Activated CD4-positive, alpha-beta T cell treated with anti-CD3 and anti-CD28 coated beads, Interleukin-2, amount 50 U/mL, for 16 hours (primary cell): Measurements from ENCODE around the gene LRRC37A2.
"Not testable (repeated sequence)": the region's sequence is repeated elsewhere in the genome, so short reads cannot be mapped to it uniquely, and the experiment has no call there.

ENCODE experiments used
- DNase-seq: peaks from one replicate; pipeline ENCODE4 v3.0.0-alpha.2; 2020

Gene LRRC37A2

GRCh38 chr17:46598344-46598931, 86.2 kb downstream of the LRRC37A2 start:
- peak; percentile 48 for DNase-seq

DNA sequence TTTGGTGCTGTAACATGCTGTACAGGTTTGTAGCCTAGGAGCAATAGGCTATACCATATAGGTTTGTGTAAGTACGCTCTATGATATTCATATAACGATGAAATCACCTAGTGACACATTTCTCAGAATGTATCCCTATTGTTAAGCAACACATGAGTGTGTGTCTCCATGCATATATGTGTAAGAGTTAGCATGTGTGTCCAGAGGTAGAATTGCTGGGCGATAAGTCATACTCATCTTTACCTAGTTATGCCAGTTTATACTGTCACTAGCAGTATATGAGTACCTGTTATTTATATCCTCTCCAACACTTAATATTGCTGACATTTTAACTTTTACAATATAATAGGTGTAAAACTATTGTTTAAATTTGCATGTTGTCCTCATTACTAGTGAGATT, 88.5 kb downstream of the LRRC37A2 start:
- not testable (repeated sequence) for DNase-seq

DNA sequence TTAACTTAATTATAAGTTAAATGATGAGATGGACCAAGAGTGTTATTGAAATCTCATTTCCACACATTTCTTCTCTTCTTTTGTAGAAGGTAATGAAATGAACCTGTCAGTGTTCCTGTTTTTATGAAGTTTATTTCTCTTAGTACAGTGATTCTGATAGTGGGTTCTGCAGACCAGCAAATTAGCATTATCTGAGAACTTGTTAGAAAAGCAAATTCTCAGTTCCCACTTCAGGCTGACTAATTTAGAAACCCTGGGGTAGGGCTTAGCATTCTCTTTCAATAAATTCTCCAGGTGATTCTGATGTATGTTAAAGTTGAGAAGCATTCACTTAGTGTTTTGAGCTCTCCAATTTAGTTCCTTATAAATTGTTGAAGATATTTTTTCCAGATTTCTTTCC, 90.9 kb downstream of the LRRC37A2 start:
- peak; percentile 56 for DNase-seq
